Loucy (cell line): ENCODE measurements around the gene PEF1.

Experiments
- H2AFZ ChIP-seq: fragments of 200-600 bp; sonication (generic); 2 replicates; pipeline ENCODE4 v1.6.0; 2016; ENCODE audit warnings: antibody characterized with exemption, mild to moderate bottlenecking, low read length, moderate library complexity
- H3F3A ChIP-seq: fragments of 200-600 bp; 2 replicates; pipeline ENCODE4 v1.6.0; 2016; ENCODE audit warnings: antibody characterized with exemption, low read depth, mild to moderate bottlenecking
- H3K27me3 ChIP-seq: fragments of 200-600 bp; sonication (generic); 2 replicates; pipeline ENCODE4 v1.6.1; 2014; ENCODE audit warnings: low read length, mild to moderate bottlenecking; ENCODE audit not compliant: insufficient read depth, poor library complexity, severe bottlenecking
- H3K36me3 ChIP-seq: fragments of 200-600 bp; sonication (generic); 2 replicates; pipeline ENCODE4 v1.6.1; 2016; ENCODE audit warnings: low read length; ENCODE audit not compliant: insufficient read depth
- H3K4me1 ChIP-seq: fragments of 200-600 bp; sonication (generic); 2 replicates; pipeline ENCODE4 v1.5.1; 2014; ENCODE audit warnings: low read length, mild to moderate bottlenecking; ENCODE audit not compliant: insufficient read depth, poor library complexity, severe bottlenecking
- H3K4me2 ChIP-seq: fragments of 200-600 bp; sonication (generic); 2 replicates; pipeline ENCODE4 v1.6.0; 2014; ENCODE audit warnings: antibody characterized with exemption, low read length, low read depth, mild to moderate bottlenecking; ENCODE audit not compliant: poor library complexity, severe bottlenecking
- H3K4me3 ChIP-seq: fragments of 200-600 bp; sonication (generic); 2 replicates; pipeline ENCODE4 v1.5.1; 2014; ENCODE audit warnings: low read length, mild to moderate bottlenecking, mixed read lengths; ENCODE audit not compliant: poor library complexity, severe bottlenecking
- H3K79me2 ChIP-seq: fragments of 200-600 bp; sonication (generic); 2 replicates; pipeline ENCODE4 v1.6.1; 2014; ENCODE audit warnings: low read length; ENCODE audit not compliant: insufficient read depth
- H3K9ac ChIP-seq: fragments of 200-600 bp; sonication (generic); 2 replicates; pipeline ENCODE4 v1.6.0; 2014; ENCODE audit warnings: mild to moderate bottlenecking, low read depth, low read length, moderate library complexity; ENCODE audit not compliant: poor library complexity, severe bottlenecking
- H3K9me2 ChIP-seq: fragments of 200-600 bp; sonication (generic); replicated peaks from 2 replicates; pipeline ENCODE4 v1.6.1; 2016; ENCODE audit warnings: low read depth, low read length, mixed read lengths
- H3K9me3 ChIP-seq: fragments of 200-600 bp; sonication (generic); 2 replicates; pipeline ENCODE4 v1.6.1; 2014; ENCODE audit warnings: mild to moderate bottlenecking, antibody characterized with exemption, low read length, low read depth; ENCODE audit not compliant: insufficient read depth
- H4K20me1 ChIP-seq: fragments of 200-600 bp; sonication (generic); 2 replicates; pipeline ENCODE4 v1.6.0; 2014; ENCODE audit warnings: antibody characterized with exemption, low read length, mild to moderate bottlenecking; ENCODE audit not compliant: insufficient read depth, poor library complexity, severe bottlenecking
- CTCF ChIP-seq: fragments of 200-600 bp; sonication (generic); conservative IDR thresholded peaks from 2 replicates; pipeline ENCODE4 v1.5.1; 2014; ENCODE audit warnings: mild to moderate bottlenecking, antibody characterized with exemption, low read length
- EZH2phosphoT487 ChIP-seq: fragments of 200-600 bp; IDR thresholded peaks from 2 replicates; pipeline ENCODE4 v1.6.1; 2018; ENCODE audit warnings: antibody characterized with exemption, mild to moderate bottlenecking, moderate library complexity, borderline replicate concordance

PEF1 gene

GRCh38 chr1:31685795-31686194, 41.1 kb upstream of the PEF1 start:
- Histone ChIP-seq H3K9me3 (no peaks in the 10 kb centered on the region), H3K4me3 (no peak overlapping the region), H3K27me3 (peaks cover under 1% of the 10 kb centered on the region), H3K9me2 (no peaks in the 10 kb centered on the region), H3K4me2 (no peak overlapping the region), H3K36me3 (no peaks in the 10 kb centered on the region), H3K4me1 (no peaks in the 10 kb centered on the region), H3K9ac (no peak overlapping the region), H3K79me2 (no peaks in the 10 kb centered on the region), H2AFZ (no peak overlapping the region), H3F3A (no peaks in the 10 kb centered on the region), H4K20me1 (no peaks in the 10 kb centered on the region)
- TF ChIP-seq EZH2phosphoT487 (no peak), CTCF (no peak)

- Histone ChIP-seq H3K9ac (no peak overlapping the region), H3K36me3 (no peaks in the 10 kb centered on the region), H3K79me2 (no peaks in the 10 kb centered on the region), H3K4me2 (no peak overlapping the region), H3K9me2 (no peaks in the 10 kb centered on the region), H3F3A (no peaks in the 10 kb centered on the region), H3K27me3 (peaks cover 4% of the 10 kb centered on the region), H3K4me1 (no peaks in the 10 kb centered on the region), H3K9me3 (no peaks in the 10 kb centered on the region), H3K4me3 (no peak overlapping the region), H2AFZ (no peak overlapping the region), H4K20me1 (no peaks in the 10 kb centered on the region)
- TF ChIP-seq EZH2phosphoT487 (no peak), CTCF (peak; percentile 52)
Observed at GRCh38 chr1:31683997-31684396, 39.3 kb upstream of the PEF1 start.

GRCh38 chr1:31681415-31681814, 36.7 kb upstream of the PEF1 start:
- H2AFZ ChIP-seq: no peak overlapping the region
- no peak overlapping the region for H3K9ac ChIP-seq
- H3K9me3 ChIP-seq: no peaks in the 10 kb centered on the region
- H3K9me2 ChIP-seq: no peaks in the 10 kb centered on the region
- no peaks in the 10 kb centered on the region for H3K36me3 ChIP-seq
- H3K79me2 ChIP-seq: no peaks in the 10 kb centered on the region
- H3K4me3 ChIP-seq: no peak overlapping the region
- H3K4me2 ChIP-seq: no peak overlapping the region
- no peaks in the 10 kb centered on the region for H3K4me1 ChIP-seq
- TF ChIP-seq EZH2phosphoT487 (no peak), CTCF (no peak)
- peaks cover 4% of the 10 kb centered on the region for H3K27me3 ChIP-seq
- H3F3A ChIP-seq: no peaks in the 10 kb centered on the region
- no peaks in the 10 kb centered on the region for H4K20me1 ChIP-seq
